A549 (cell line): Measurements from ENCODE around the gene EFHC1. TPM values are rescaled to one million over a fixed set of nuclear protein-coding genes. Genes with fewer than 3 reads are reported as not detected.

Experiments used
- ATAC-seq, 2 experiments: fragments of 200-7000 bp in 1 of 2; fragments of >200 bp in 1 of 2; cut with Nextera tagmentation in 1 of 2; cut with Tn5 transposase in 1 of 2; 3 replicates each; pipeline versions ENCODE4 v1.8.0 to v1.9.1; 2018 to 2020; ENCODE audit warnings: mild to moderate bottlenecking in 1 of 2, moderate library complexity in 1 of 2
- CTCF ChIA-PET: fragments of 300-600 bp; sonication (Branson Sonifier 250); formaldehyde crosslinking; extraction: SDS; loops from one replicate; lab custom pipeline; 2021; ENCODE audit warnings: antibody characterized with exemption, inconsistent platforms; lab: Yijun Ruan, JAX
- POLR2A ChIA-PET: fragments of 350-600 bp; formaldehyde crosslinking; extraction: SDS; loops from one replicate; lab custom pipeline; 2021; ENCODE audit warnings: antibody characterized with exemption, inconsistent platforms; lab: Yijun Ruan, JAX
- DNase-seq, 2 experiments: peaks; one replicate each; pipeline versions ENCODE4 v3.0.0 to v3.0.0-alpha.2; 2011 to 2016; ENCODE audit warnings: low read depth in 1 of 2, low spot score in 1 of 2
- FAIRE-seq: peaks from 2 replicates; lab custom pipeline; 2011; peaks lifted over from hg19 to GRCh38; lab: Jason Lieb, UNC
- H3K27ac ChIP-seq, 2 experiments: fragments of >200 bp; sonication (Bioruptor Twin); formaldehyde crosslinking; 3 replicates each; pipeline ENCODE4 v1.5.1; 2016 to 2017
- H3K4me1 ChIP-seq: fragments of >200 bp; sonication (Bioruptor Twin); formaldehyde crosslinking; 3 replicates; pipeline ENCODE4 v1.6.1; 2016
- H3K4me2 ChIP-seq: fragments of >200 bp; sonication (Bioruptor Twin); formaldehyde crosslinking; 3 replicates; pipeline ENCODE4 v1.6.1; 2016
- H3K4me3 ChIP-seq: fragments of >200 bp; sonication (Bioruptor Twin); formaldehyde crosslinking; 3 replicates; pipeline ENCODE4 v1.5.1; 2016
- H3K9me3 ChIP-seq: fragments of >200 bp; sonication (Bioruptor Twin); formaldehyde crosslinking; 3 replicates; pipeline ENCODE4 v1.6.1; 2016
- BHLHE40 ChIP-seq: IDR thresholded peaks from 2 replicates; pipeline ENCODE4 v1.6.1; 2012; ENCODE audit warnings: low read depth, low read length, inconsistent platforms
- CEBPB ChIP-seq, 2 experiments: fragments of >200 bp in 1 of 2; sonication (Bioruptor Twin) in 1 of 2; formaldehyde crosslinking in 1 of 2; IDR thresholded peaks; 2 replicates each; pipeline ENCODE4 v1.6.1; 2012 to 2016
- CHD2 ChIP-seq: fragments of 150-350 bp; IDR thresholded peaks from 2 replicates; pipeline ENCODE4 v1.6.1; 2014; ENCODE audit warnings: low read length; ENCODE audit not compliant: partially characterized antibody
- EHF ChIP-seq: fragments of 250-450 bp; sonication (Bioruptor Pico); IDR thresholded peaks from 2 replicates; pipeline ENCODE4 v1.5.0; 2020; ENCODE audit warnings: mild to moderate bottlenecking
- EHMT2 ChIP-seq: fragments of 200-600 bp; sonication (generic); IDR thresholded peaks from 2 replicates; pipeline ENCODE4 v1.6.1; 2016; ENCODE audit warnings: antibody characterized with exemption, low read depth, mild to moderate bottlenecking, moderate library complexity
- EP300 ChIP-seq, 2 experiments: fragments of >200 bp; sonication (Bioruptor Twin); formaldehyde crosslinking; IDR thresholded peaks; 2 replicates in 1 of 2; 3 replicates in 1 of 2; pipeline ENCODE4 v1.6.1; 2016 to 2017
- FOSB ChIP-seq: fragments of 250-450 bp; sonication (Bioruptor Pico); IDR thresholded peaks from 2 replicates; pipeline ENCODE4 v1.5.0; 2020; ENCODE audit warnings: mild to moderate bottlenecking, moderate library complexity
- FOSL2 ChIP-seq, 2 experiments: fragments of 450-650 bp in 1 of 2; fragments of >200 bp in 1 of 2; sonication (Bioruptor Twin) in 1 of 2; formaldehyde crosslinking; IDR thresholded peaks; 2 replicates each; pipeline versions ENCODE4 v1.5.0 to v1.6.1; 2016 to 2020; ENCODE audit warnings: mild to moderate bottlenecking in 1 of 2, moderate library complexity in 1 of 2
- FOXS1 ChIP-seq: fragments of 250-450 bp; sonication (Bioruptor Pico); IDR thresholded peaks from 2 replicates; pipeline ENCODE4 v1.5.0; 2020; ENCODE audit warnings: mild to moderate bottlenecking, moderate library complexity
- GATA3 ChIP-seq: IDR thresholded peaks from 2 replicates; pipeline ENCODE4 v1.6.1; 2012; ENCODE audit warnings: borderline replicate concordance
- HDAC2 ChIP-seq: fragments of 200-600 bp; sonication (generic); IDR thresholded peaks from 2 replicates; pipeline ENCODE4 v1.6.1; 2016
- HEYL ChIP-seq: fragments of 250-450 bp; sonication (Bioruptor Pico); IDR thresholded peaks from 2 replicates; pipeline ENCODE4 v1.8.0; 2021; ENCODE audit warnings: mild to moderate bottlenecking, moderate library complexity
- HOXA7 ChIP-seq: fragments of 250-450 bp; sonication (Bioruptor Pico); IDR thresholded peaks from 2 replicates; pipeline ENCODE4 v1.5.0; 2020; ENCODE audit warnings: mild to moderate bottlenecking, moderate library complexity
- HOXB5 ChIP-seq: fragments of 250-450 bp; sonication (Bioruptor Pico); IDR thresholded peaks from 2 replicates; pipeline ENCODE4 v1.5.0; 2020; ENCODE audit warnings: mild to moderate bottlenecking, moderate library complexity
- JUN ChIP-seq, 2 experiments: fragments of >200 bp; sonication (Bioruptor Twin); formaldehyde crosslinking; IDR thresholded peaks; 2 replicates in 1 of 2; 3 replicates in 1 of 2; pipeline ENCODE4 v1.6.1; 2016 to 2017
- MAFK ChIP-seq: fragments of 450-650 bp; IDR thresholded peaks from 2 replicates; pipeline ENCODE4 v1.6.1; 2014; ENCODE audit not compliant: partially characterized antibody
- MYC ChIP-seq: IDR thresholded peaks from 2 replicates; pipeline ENCODE4 v1.6.1; 2012; ENCODE audit warnings: mild to moderate bottlenecking, inconsistent platforms, low read length, improper control_type of control experiment, borderline replicate concordance
- NFE2L2 ChIP-seq: fragments of 150-350 bp; conservative IDR thresholded peaks from 2 replicates; pipeline ENCODE4 v1.6.1; 2014; ENCODE audit warnings: low read length
- NPAS2 ChIP-seq: fragments of 250-450 bp; sonication (Bioruptor Pico); IDR thresholded peaks from 2 replicates; pipeline ENCODE4 v1.8.0; 2022; ENCODE audit warnings: mild to moderate bottlenecking, moderate library complexity, borderline replicate concordance
- POLR2A ChIP-seq: IDR thresholded peaks from 2 replicates; pipeline ENCODE4 v1.6.1; 2012; ENCODE audit warnings: mild to moderate bottlenecking, low read length
- POLR2AphosphoS2 ChIP-seq: conservative IDR thresholded peaks from 2 replicates; pipeline ENCODE4 v1.6.1; 2012; ENCODE audit warnings: low read length, improper control_type of control experiment, inconsistent platforms
- RARB ChIP-seq: fragments of 250-450 bp; sonication (Bioruptor Pico); IDR thresholded peaks from 2 replicates; pipeline ENCODE4 v1.8.0; 2021; ENCODE audit warnings: mild to moderate bottlenecking, moderate library complexity
- ZFP36 ChIP-seq: fragments of 450-650 bp; IDR thresholded peaks from 2 replicates; pipeline ENCODE4 v1.6.1; 2014; ENCODE audit warnings: borderline replicate concordance; ENCODE audit not compliant: partially characterized antibody
- WGBS: methylation state at CpG from one replicate; pipeline ENCODE4 v1.1.6; 2017; ENCODE audit errors: missing lambda C conversion rate; 5-methylcytosine and 5-hydroxymethylcytosine counted together
- polyA plus RNA-seq, 4 experiments: library from polyadenylated mRNA; depleted of rRNA in 3 of 4; stranded (reverse); fragments of >200 nt; fragmentation: RNase III in 1 of 4; extraction: RNeasy Plus Mini Kit Qiagen cat#74134 plus additional on column Dnase treatment in 1 of 4; gene quantifications; 2 replicates in 3 of 4; 3 replicates in 1 of 4; pipeline ENCODE4 v1.2.3, GENCODE V29; 2011 to 2017
- TF ChIP-seq, protein P1 (sequence below): IDR thresholded peaks from 2 replicates; pipeline ENCODE4 v1.6.1; 2012
- TF ChIP-seq, protein P2 (sequence below): fragments of 450-650 bp; IDR thresholded peaks from 2 replicates; pipeline ENCODE4 v1.6.1; 2014; ENCODE audit warnings: antibody characterized with exemption
- TF ChIP-seq, protein P3 (sequence below): IDR thresholded peaks from 2 replicates; pipeline ENCODE4 v1.6.1; 2012
- TF ChIP-seq, protein P4 (sequence below): fragments of 250-450 bp; sonication (Bioruptor Pico); IDR thresholded peaks from 2 replicates; pipeline ENCODE4 v1.5.0; 2020; ENCODE audit warnings: low read depth, mild to moderate bottlenecking, moderate library complexity
- TF ChIP-seq, protein P5 (sequence below): fragments of 200-600 bp; sonication (generic); IDR thresholded peaks from 2 replicates; pipeline ENCODE4 v1.6.1; 2016; ENCODE audit warnings: antibody characterized with exemption, mild to moderate bottlenecking, moderate library complexity
- TF ChIP-seq, protein P6 (sequence below): fragments of >200 bp; sonication (Bioruptor Twin); formaldehyde crosslinking; IDR thresholded peaks from 2 replicates; pipeline ENCODE4 v1.6.1; 2016

EFHC1 gene
- polyA plus RNA-seq, 2 of the 4 experiments (the other 2 are of a cell fraction): 14.0 to 46.7 TPM

DNA sequence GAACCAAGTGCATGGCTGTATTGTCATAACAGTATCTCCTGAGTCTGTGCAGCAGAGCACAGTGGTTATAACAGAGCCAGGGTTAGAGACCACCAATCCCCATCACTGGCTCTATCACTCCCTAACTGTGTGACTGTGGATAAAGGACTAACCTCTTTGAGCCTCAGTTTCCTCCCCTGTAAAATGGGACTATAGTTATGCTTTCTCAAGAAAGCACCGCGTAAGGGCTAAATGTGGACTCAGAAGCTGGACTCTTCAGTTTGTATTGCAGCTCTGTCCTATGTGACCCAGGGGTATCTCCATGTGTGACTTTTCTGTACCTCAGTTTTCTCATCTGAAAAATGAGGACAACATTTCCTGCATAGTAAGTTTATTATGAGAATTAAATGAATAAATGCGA is 96.8 kb downstream of the EFHC1 start:
- ChIA-PET POLR2A (interaction anchor here (0.5 to 1.3 kb wide), 3 partner anchors 13 to 69 kb away, joined by 3 to 6 read pairs (median 5); partner anchors contain the start of gene TRAM2), CTCF (interaction anchor here (1.7 kb wide), 1 partner anchor 110 kb away, joined by 3 read pairs; no protein-coding TSS in a partner anchor)
- WGBS: 94% methylated on average over 3 of the region's 3 CpGs
- peak overlapping the region; percentile 83 for H3K4me2 ChIP-seq
- peaks cover 73% of the 10 kb centered on the region for H3K4me1 ChIP-seq
- TF ChIP-seq, protein P1, sequence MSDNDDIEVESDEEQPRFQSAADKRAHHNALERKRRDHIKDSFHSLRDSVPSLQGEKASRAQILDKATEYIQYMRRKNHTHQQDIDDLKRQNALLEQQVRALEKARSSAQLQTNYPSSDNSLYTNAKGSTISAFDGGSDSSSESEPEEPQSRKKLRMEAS: no peak
- TF ChIP-seq, protein P2, sequence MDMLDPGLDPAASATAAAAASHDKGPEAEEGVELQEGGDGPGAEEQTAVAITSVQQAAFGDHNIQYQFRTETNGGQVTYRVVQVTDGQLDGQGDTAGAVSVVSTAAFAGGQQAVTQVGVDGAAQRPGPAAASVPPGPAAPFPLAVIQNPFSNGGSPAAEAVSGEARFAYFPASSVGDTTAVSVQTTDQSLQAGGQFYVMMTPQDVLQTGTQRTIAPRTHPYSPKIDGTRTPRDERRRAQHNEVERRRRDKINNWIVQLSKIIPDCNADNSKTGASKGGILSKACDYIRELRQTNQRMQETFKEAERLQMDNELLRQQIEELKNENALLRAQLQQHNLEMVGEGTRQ: no peak
- TF ChIP-seq MAFK: no peak
- H3K4me3 ChIP-seq: no peak overlapping the region
- peak overlapping the region; percentile 94 to 96 for H3K27ac ChIP-seq
- DNase-seq: no peak
- FAIRE-seq: no peak
- no peaks in the 10 kb centered on the region for H3K9me3 ChIP-seq
- no peak for ATAC-seq

DNA sequence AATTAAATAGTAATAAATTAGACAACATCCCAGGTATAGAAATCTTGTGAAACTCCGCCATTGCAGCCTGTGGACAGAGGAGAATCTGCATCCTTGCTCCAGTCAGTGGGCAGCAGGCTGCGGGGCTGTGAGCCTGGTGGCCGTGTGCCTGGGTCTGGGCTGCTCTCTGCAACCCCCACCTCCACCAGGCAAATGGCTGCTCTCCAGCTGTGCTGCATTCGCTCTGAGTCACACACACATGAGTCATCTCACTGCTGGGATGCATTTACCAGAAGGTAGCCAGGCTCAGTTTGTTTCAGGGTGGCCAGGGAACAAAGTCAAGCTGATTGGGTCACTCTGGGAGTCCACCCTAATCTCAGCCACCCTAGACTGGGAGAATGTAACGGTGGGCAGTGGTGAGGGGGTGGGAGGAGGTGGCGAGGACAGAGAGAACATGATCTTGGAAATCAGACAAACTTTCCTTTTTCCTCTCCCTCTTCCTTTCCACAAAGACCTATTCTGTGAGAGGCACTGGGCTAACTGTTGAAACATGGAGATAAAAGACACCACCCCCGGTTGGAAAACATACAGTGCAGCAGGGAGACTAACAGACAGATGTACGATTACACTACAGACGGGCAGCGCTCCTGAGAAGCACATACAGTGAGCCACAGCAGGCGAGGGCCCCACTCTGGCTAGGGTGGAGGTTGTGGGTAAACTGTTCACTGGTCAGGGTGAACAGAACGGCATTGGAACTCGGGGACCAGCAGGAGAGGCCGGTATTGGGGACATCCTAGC is 97.5 kb downstream of the EFHC1 start:
- ATAC-seq (peak; percentile 95 to 96), DNase-seq (peak; percentile 78 to 91), FAIRE-seq (no peak)
- ChIA-PET CTCF (no interaction called here), POLR2A (interaction anchor here (0.5 to 1.3 kb wide), 3 partner anchors 14 to 68 kb away, joined by 3 to 6 read pairs (median 5); partner anchors contain the start of gene TRAM2)
- Histone ChIP-seq H3K9me3 (no peaks in the 10 kb centered on the region), H3K4me1 (peaks cover 73% of the 10 kb centered on the region), H3K27ac (peak overlapping the region; percentile 94 to 96), H3K4me3 (peak overlapping the region; percentile 17; the same call in 1 of the 3 replicates), H3K4me2 (peak overlapping the region; percentile 83)
- WGBS: 6% methylated on average over 12 of the region's 14 CpGs
- TF ChIP-seq MAFK (no peak), MYC (no peak), GATA3 (peak; percentile 65; the same call in 1 of the 2 replicates), HDAC2 (no peak), POLR2A (no peak; the same call in 1 of the 2 replicates), NFE2L2 (no peak), CHD2 (no peak), CEBPB (IDR thresholded peaks at IDR 0.05) (peak in 1 of 2 experiments; percentile 13; a peak in 1 of 4 replicates), HEYL (CRISPR knock-in tag) (no peak), JUN (IDR thresholded peaks at IDR 0.05) (peak; percentile 33 to 69; a peak in 4 of 5 replicates), NPAS2 (CRISPR knock-in tag) (no peak), BHLHE40 (no peak), HOXA7 (no peak), POLR2AphosphoS2 (no peak), RARB (CRISPR knock-in tag) (no peak), EP300 (IDR thresholded peaks at IDR 0.05) (peak in 1 of 2 experiments; percentile 43; a peak in 2 of 5 replicates), ZFP36 (no peak), HOXB5 (no peak), EHMT2 (no peak), EHF (no peak), FOSL2 (IDR thresholded peaks at IDR 0.05) (peak; percentile 92), FOSL2 (CRISPR knock-in tag; IDR thresholded peaks at IDR 0.05) (peak; percentile 98), FOSB (no peak), FOXS1 (CRISPR knock-in tag) (no peak)
- TF ChIP-seq, protein P1: peak; percentile 63; the same call in 1 of the 2 replicates
- TF ChIP-seq, protein P3, sequence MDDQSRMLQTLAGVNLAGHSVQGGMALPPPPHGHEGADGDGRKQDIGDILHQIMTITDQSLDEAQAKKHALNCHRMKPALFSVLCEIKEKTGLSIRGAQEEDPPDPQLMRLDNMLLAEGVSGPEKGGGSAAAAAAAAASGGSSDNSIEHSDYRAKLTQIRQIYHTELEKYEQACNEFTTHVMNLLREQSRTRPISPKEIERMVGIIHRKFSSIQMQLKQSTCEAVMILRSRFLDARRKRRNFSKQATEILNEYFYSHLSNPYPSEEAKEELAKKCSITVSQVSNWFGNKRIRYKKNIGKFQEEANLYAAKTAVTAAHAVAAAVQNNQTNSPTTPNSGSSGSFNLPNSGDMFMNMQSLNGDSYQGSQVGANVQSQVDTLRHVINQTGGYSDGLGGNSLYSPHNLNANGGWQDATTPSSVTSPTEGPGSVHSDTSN: peak; percentile 72; the same call in 1 of the 2 replicates
- TF ChIP-seq, protein P4, sequence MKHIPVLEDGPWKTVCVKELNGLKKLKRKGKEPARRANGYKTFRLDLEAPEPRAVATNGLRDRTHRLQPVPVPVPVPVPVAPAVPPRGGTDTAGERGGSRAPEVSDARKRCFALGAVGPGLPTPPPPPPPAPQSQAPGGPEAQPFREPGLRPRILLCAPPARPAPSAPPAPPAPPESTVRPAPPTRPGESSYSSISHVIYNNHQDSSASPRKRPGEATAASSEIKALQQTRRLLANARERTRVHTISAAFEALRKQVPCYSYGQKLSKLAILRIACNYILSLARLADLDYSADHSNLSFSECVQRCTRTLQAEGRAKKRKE: no peak
- TF ChIP-seq, protein P5, sequence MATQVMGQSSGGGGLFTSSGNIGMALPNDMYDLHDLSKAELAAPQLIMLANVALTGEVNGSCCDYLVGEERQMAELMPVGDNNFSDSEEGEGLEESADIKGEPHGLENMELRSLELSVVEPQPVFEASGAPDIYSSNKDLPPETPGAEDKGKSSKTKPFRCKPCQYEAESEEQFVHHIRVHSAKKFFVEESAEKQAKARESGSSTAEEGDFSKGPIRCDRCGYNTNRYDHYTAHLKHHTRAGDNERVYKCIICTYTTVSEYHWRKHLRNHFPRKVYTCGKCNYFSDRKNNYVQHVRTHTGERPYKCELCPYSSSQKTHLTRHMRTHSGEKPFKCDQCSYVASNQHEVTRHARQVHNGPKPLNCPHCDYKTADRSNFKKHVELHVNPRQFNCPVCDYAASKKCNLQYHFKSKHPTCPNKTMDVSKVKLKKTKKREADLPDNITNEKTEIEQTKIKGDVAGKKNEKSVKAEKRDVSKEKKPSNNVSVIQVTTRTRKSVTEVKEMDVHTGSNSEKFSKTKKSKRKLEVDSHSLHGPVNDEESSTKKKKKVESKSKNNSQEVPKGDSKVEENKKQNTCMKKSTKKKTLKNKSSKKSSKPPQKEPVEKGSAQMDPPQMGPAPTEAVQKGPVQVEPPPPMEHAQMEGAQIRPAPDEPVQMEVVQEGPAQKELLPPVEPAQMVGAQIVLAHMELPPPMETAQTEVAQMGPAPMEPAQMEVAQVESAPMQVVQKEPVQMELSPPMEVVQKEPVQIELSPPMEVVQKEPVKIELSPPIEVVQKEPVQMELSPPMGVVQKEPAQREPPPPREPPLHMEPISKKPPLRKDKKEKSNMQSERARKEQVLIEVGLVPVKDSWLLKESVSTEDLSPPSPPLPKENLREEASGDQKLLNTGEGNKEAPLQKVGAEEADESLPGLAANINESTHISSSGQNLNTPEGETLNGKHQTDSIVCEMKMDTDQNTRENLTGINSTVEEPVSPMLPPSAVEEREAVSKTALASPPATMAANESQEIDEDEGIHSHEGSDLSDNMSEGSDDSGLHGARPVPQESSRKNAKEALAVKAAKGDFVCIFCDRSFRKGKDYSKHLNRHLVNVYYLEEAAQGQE: no peak
- TF ChIP-seq, protein P6, sequence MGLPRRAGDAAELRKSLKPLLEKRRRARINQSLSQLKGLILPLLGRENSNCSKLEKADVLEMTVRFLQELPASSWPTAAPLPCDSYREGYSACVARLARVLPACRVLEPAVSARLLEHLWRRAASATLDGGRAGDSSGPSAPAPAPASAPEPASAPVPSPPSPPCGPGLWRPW: no peak
